Measurements from ENCODE around the gene NFIC. TPM values are rescaled to one million over a fixed set of nuclear protein-coding genes. Genes with fewer than 3 reads are reported as not detected.
"Not testable (repeated sequence)": the region's sequence is repeated elsewhere in the genome, so short reads cannot be mapped to it uniquely, and the experiment has no call there.

Gene NFIC
- total RNA-seq, 1 experiment from 2014 or later: 56.9 TPM

- DNase-seq (ENCODE audit: low read depth): no peak
Observed at GRCh38 chr19:3491396-3492119, 125.2 kb downstream of the NFIC start.

DNA sequence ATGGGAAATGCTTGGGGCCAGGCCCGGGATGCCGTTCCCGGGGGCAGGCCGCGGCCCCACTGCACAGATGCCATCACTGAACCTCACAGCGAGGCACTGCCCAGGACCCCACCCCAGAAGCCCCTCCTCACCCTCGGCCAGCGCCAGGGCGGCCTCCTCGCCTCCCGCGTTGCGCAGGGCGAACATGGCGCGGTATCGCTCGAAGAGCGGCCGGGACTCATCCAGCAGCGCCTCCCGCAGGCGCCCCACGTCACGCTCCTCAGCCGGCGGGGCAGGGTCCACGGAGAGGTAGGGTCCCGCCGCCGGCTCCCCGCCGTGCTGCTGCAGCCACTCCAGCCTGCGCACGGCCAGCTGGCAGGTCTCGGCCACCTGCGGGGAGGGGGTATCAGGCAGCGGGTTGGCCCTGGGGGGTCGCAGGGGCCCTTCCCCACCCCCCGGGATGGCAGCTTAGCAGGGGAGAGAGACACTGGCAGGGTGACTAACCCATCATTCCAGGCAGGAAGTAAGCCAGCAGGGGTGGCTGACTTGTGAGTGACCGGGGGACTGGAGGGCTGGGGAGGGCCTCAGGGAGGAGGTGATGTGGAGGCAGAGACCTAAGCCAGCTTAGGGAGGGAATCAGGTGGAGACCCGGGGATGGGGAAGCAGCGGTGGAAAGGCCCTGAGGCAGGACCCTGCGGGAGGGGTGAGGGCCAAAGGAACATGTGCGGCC lies 125.9 kb downstream of the NFIC start:
- DNase-seq (ENCODE audit: low read depth): no peak

GRCh38 chr19:3492919-3493318 lies 126.5 kb downstream of the NFIC start:
- no peak for DNase-seq (ENCODE audit: low read depth)

DNA sequence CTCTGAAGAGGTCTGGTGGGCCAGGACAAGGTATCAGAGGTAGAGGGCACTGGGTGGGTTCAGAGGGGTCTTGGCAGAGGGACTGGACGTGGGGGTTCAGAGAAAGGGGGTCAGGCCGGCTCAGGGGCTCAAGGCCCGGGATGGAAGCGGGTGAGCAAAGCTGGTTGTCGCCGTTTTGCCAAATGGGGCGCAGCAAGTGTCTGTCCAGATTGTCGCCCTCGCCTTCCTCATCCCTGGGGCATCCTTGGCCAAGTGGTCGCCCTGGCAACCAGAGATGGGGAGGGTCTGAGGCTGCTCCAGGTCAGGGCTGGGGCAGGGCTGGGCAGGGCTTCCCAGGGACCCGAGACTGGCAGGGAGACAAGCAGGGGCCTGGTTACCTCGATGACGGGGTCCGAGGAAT lies 127.3 kb downstream of the NFIC start:
- no peak for DNase-seq (ENCODE audit: low read depth)

DNA sequence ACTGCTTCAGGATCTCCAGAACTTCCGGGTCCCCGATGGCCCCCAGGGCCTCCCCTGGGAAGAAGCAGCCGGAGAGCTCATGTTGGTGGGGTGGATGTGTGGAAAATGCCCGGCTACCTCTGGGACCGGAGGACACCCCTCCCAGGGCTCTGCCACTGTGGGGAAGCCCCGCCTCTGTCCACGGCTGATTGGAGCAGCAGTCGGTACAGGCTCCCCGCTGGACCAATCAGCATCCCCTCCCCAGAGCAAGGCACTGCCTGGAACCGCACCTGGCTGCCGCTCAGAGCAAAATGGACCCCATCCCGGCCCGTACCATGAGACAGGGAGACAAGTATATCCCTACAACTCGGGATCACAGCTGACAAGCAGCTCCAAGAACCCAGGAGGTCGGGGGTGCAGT lies 127.7 kb downstream of the NFIC start:
- no peak for DNase-seq (ENCODE audit: low read depth)

- no peak for DNase-seq (ENCODE audit: low read depth)
Observed at GRCh38 chr19:3494559-3494958, 128.2 kb downstream of the NFIC start.

GRCh38 chr19:3496392-3497273 lies 130.2 kb downstream of the NFIC start:
- DNase-seq (ENCODE audit: low read depth): no peak

- no peak for DNase-seq (ENCODE audit: low read depth)
Observed at GRCh38 chr19:3497757-3498520, 131.6 kb downstream of the NFIC start.

DNA sequence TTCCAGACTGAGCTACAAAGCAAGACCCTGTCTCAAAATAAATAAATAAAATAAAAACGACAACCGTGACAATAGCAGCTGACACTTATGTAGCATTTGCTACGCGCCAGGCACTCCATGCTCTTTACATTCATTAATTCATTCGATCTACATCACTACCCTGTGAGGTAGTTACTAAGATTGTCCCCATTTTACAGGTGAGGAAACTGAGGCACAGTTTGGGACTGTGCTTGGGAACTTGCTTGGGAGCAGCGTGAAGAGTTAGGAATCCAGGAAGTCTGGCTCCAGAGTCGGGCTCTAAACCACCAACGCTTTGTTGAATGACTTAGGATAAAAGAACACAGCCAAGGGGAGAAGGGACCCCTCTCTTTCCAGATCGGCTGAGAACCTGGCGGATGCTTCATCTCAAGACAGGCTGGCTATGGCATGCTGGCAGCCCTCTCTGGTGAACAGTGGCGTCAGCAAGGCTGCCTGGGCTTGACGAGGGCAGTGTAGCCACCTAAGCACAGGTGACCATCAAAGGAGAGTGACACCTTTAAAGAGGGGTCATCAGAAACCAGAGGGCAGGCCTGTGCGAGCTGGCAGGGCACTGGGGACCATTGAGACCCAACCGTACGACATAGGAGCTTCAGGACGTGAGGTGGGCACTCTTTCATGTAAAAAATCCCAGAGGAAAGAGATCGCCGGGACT lies 133.5 kb downstream of the NFIC start:
- DNase-seq (ENCODE audit: low read depth): no peak

- DNase-seq (ENCODE audit: low read depth): peak; percentile 95
Observed at GRCh38 chr19:3500429-3501101, 134.2 kb downstream of the NFIC start, which contains the start of gene DOHH. TSS of gene DOHH (minus strand) at chr19:3500674. CDS start at chr19:3496814, 3,860 bp downstream.

GRCh38 chr19:3501780-3502179 lies 135.4 kb downstream of the NFIC start:
- DNase-seq (ENCODE audit: low read depth): no peak

- DNase-seq (ENCODE audit: low read depth): peak; percentile 82
Observed at GRCh38 chr19:3503036-3503572, 136.7 kb downstream of the NFIC start.

DNA sequence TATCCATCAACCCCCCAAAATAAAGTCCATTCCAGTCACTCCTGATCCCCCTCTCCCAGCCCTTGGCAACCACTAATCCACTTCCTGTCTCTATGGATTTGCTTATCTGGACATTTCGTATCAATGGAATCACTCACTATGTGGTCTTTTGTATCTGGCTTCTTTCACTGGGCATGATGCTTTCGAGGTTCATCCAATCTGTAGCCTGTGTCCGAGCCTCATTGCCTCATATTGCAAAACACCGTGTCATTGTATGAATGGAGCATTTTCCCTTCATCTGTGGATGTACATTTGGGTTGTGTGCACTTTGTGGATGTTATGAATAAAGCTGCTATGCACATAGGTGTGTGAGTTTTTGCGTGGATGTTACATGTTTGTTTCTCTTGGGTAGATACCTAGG lies 138.4 kb downstream of the NFIC start:
- DNase-seq (ENCODE audit: low read depth): no peak

GRCh38 chr19:3505598-3506383 lies 139.4 kb downstream of the NFIC start, which contains the start of gene FZR1:
TSS of gene FZR1 (plus strand) at chr19:3506311. CDS start at chr19:3522990, 16,679 bp downstream.
- peak; percentile 98 for DNase-seq (ENCODE audit: low read depth)

DNA sequence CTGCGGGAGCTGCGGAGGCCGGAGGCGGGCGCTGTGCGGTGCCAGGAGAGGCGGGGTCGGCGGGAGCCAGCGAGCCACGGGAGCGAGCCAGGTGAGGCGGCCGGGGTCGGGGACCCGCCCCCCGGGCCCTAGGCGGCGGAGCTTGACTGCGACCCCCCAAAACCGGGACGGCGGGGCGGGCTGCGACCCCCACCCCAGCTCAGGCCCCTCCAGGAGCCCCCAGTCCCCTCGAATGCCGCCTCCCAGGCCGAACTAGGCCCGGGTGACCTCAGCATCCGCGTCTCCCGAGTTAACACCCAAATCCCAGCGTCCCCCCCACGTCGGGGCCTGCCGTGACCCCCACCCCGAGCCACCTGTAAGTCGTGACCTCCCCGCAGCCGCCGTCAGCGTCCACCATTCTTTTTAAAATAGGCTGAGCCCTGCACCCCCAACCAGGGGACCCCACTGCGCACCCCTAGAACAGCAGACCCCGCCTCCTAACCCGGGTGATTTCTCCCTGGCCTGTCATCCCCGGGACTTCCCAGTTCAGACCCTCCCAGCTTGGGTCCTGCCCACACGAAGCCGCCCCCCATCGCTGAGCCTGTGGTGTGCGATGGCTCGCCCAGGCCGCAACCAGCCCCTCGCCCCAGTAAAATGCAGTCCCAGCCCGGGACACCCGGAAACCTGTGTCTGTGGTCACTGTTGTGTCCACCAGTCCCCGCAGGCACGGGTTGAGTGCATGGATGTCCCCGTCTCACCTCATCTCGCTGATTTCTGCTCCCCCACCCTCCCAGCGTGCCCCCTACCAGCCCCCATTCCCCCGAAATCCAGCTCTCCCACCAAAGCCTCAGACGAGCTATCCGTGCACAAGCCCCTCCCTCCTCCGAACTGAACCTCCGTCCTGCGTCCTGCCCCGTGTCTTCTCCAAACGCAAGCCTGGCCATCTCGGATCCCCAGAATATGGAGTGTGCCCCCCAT lies 140.3 kb downstream of the NFIC start:
- DNase-seq (ENCODE audit: low read depth): no peak

GRCh38 chr19:3507371-3508120 lies 141.2 kb downstream of the NFIC start:
- no peak for DNase-seq (ENCODE audit: low read depth)

GRCh38 chr19:3508121-3508661 lies 141.8 kb downstream of the NFIC start:
- DNase-seq (ENCODE audit: low read depth): not testable (repeated sequence)
